SU-DHL-6 (cell line): Measurements from ENCODE around the gene GP1BA.

Experiments
- CTCF ChIP-seq: fragments of 200-600 bp; sonication (generic); IDR thresholded peaks from one replicate; pipeline ENCODE4 v1.5.1; 2017; ENCODE audit warnings: antibody characterized with exemption, mild to moderate bottlenecking, low read length, moderate library complexity; ENCODE audit not compliant: insufficient read depth, poor library complexity, severe bottlenecking
- EZH2phosphoT487 ChIP-seq: fragments of 200-600 bp; sonication (generic), shearing (Covaris generic); conservative IDR thresholded peaks from 2 replicates; pipeline ENCODE4 v1.6.1; 2018; ENCODE audit warnings: mild to moderate bottlenecking, antibody characterized with exemption, low read length, moderate library complexity, mixed read lengths

DNA sequence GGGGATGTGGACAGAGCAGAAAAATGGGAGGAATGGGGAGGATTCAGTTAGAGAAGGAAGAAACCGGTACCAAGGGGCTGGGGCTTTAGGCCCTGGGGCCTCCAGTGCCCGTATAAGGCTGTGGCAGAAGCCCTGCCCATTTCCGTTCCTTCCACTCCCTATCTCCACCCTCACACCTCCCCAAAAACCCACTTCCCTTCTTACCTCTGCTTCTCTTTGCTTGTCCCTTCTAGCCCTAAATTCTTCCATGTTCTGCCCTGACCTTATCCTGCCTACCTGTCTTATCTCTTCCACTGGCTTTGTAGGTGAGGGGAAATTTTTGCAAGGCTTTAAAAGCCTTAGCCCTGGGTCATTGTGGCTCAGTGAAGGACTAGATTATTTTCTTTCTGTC lies 12.1 kb downstream of the GP1BA start:
- TF ChIP-seq CTCF (no peak), EZH2phosphoT487 (no peak)
